ENCODE data around the gene DDOST.

GRCh38 chr1:20695515-20695914, 34.3 kb upstream of the DDOST start:
- no peak for TF ChIP-seq POLR2A (IDR thresholded peaks at IDR 0.05)
- no peak for TF ChIP-seq CTCF (IDR thresholded peaks at IDR 0.05)
